CD4-positive, alpha-beta T cell (primary cell): Measurements from ENCODE around the gene SERPINA12. TPM values are rescaled to one million over a fixed set of nuclear protein-coding genes. Genes with fewer than 3 reads are reported as not detected.

ENCODE experiments used
- ATAC-seq: fragments of 200-7000 bp; cut with Tn5 transposase; one replicate; pipeline ENCODE4 v1.10.0; 2022; ENCODE audit warnings: mild to moderate bottlenecking; ENCODE audit not compliant: poor library complexity
- CTCF ChIA-PET: fragments of 350-600 bp; sonication (Branson Sonifier 250); formaldehyde crosslinking; loops from one replicate; lab custom pipeline; 2021; ENCODE audit warnings: antibody characterized with exemption, inconsistent platforms; lab: Charles Lee
- POLR2A ChIA-PET: fragments of 350-600 bp; sonication (Branson Sonifier 250); formaldehyde crosslinking; loops from one replicate; lab custom pipeline; 2021; ENCODE audit warnings: antibody characterized with exemption, inconsistent platforms; lab: Charles Lee
- DNase-seq, 14 experiments: peaks; one replicate each; pipeline ENCODE4 v3.0.0-alpha.2; 2013 to 2020; ENCODE audit warnings: mixed read lengths in 2 of 14
- H3K27ac ChIP-seq, 2 donors: one replicate each; pipeline versions ENCODE4 v1.5.1 to v1.7.0; 2013; ENCODE audit warnings: low read length in 2 of 2, low read depth in 1 of 2, mild to moderate bottlenecking in 1 of 2
- H3K27me3 ChIP-seq, 2 experiments: 1 replicate in 1 of 2; 2 replicates in 1 of 2; pipeline versions ENCODE4 v1.6.1 to v1.7.0; 2013; ENCODE audit warnings: low read length in 2 of 2, control low read depth in 1 of 2, mild to moderate bottlenecking in 1 of 2, moderate library complexity in 1 of 2; ENCODE audit not compliant: insufficient read depth in 2 of 2, control insufficient read depth in 1 of 2
- H3K36me3 ChIP-seq: one replicate; pipeline ENCODE4 v1.6.1; 2013; ENCODE audit warnings: low read length, control low read depth; ENCODE audit not compliant: insufficient read depth
- H3K4me1 ChIP-seq: one replicate; pipeline ENCODE4 v1.6.1; 2013; ENCODE audit warnings: low read length, control low read depth; ENCODE audit not compliant: insufficient read depth
- H3K4me3 ChIP-seq: one replicate; pipeline ENCODE4 v1.5.1; 2013; ENCODE audit warnings: mild to moderate bottlenecking, low read length, moderate library complexity
- H3K9me3 ChIP-seq, 2 experiments: 1 replicate in 1 of 2; 2 replicates in 1 of 2; pipeline versions ENCODE4 v1.6.1 to v1.7.0; 2013; ENCODE audit warnings: low read length in 2 of 2, mild to moderate bottlenecking in 2 of 2, control low read depth in 1 of 2, moderate library complexity in 1 of 2; ENCODE audit not compliant: control insufficient read depth in 1 of 2, insufficient read depth in 1 of 2
- H3K27ac Mint-ChIP-seq: one replicate; pipeline ENCODE4 v1.8.0; 2020; ENCODE audit warnings: mixed read lengths
- H3K27me3 Mint-ChIP-seq: one replicate; pipeline ENCODE4 v1.8.0; 2021; ENCODE audit warnings: mixed read lengths
- H3K36me3 Mint-ChIP-seq: one replicate; pipeline ENCODE4 v1.8.0; 2021; ENCODE audit warnings: low read depth, mixed read lengths
- H3K4me1 Mint-ChIP-seq: one replicate; pipeline ENCODE4 v1.8.0; 2021; ENCODE audit warnings: low read depth, mixed read lengths
- H3K4me3 Mint-ChIP-seq: one replicate; pipeline ENCODE4 v1.8.0; 2020; ENCODE audit warnings: mild to moderate bottlenecking, mixed read lengths
- H3K9me3 Mint-ChIP-seq: one replicate; pipeline ENCODE4 v1.8.0; 2020; ENCODE audit warnings: mixed read lengths
- CTCF ChIP-seq: fragments of 200-600 bp; IDR thresholded peaks from one replicate; pipeline ENCODE4 v1.8.0; 2022; ENCODE audit warnings: antibody characterized with exemption, mild to moderate bottlenecking
- intact Hi-C, 2 experiments: fragments of 100-400 bp; cut with DNase I in 1 of 2; cut with micrococcal nuclease in 1 of 2; formaldehyde crosslinking; loops; one replicate each; pipeline versions ENCODE4 v1.15.1 to v1.9.0; 2023 to 2025; cut with DNase I, micrococcal nuclease
- total RNA-seq, 174 experiments: library from RNA in 2 of 174; stranded (reverse) in 2 of 174; gene quantifications; one replicate each; pipeline ENCODE4 v1.2.3 and lab custom pipeline; 2021 to 2026

SERPINA12 gene
- total RNA-seq, 2 experiments from 2014 or later: not detected

GRCh38 chr14:94458558-94459205 lies 50.6 kb downstream of the SERPINA12 start:
- DNase-seq: no peak

GRCh38 chr14:94458096-94458495 lies 51.2 kb downstream of the SERPINA12 start:
- DNase-seq (no peak), ATAC-seq (no peak)
- H3K9me3 Mint-ChIP-seq: peaks cover 13% of the 10 kb centered on the region
- Histone ChIP-seq H3K9me3 (peaks cover 0 to 7% of the 10 kb centered on the region in 2 experiments), H3K4me1 (no peaks in the 10 kb centered on the region), H3K27me3 (peaks cover 0 to 8% of the 10 kb centered on the region in 2 experiments), H3K4me3 (no peak overlapping the region), H3K36me3 (no peaks in the 10 kb centered on the region), H3K27ac (no peak overlapping the region)
- H3K4me3 Mint-ChIP-seq: no peak overlapping the region
- H3K36me3 Mint-ChIP-seq: no peaks in the 10 kb centered on the region
- no peak for TF ChIP-seq CTCF
- POLR2A ChIA-PET: no interaction called here
- H3K27ac Mint-ChIP-seq: no peak overlapping the region
- H3K4me1 Mint-ChIP-seq: no peaks in the 10 kb centered on the region
- peaks cover 42% of the 10 kb centered on the region for H3K27me3 Mint-ChIP-seq
- CTCF ChIA-PET: no interaction called here
- intact Hi-C loops: no loop called here

More at GRCh38 chr14:94458558-94459205, 50.6 kb downstream of the SERPINA12 start:
- H3K27ac ChIP-seq: no peak overlapping the region
- peaks cover 36% of the 10 kb centered on the region for H3K27me3 Mint-ChIP-seq
- no peaks in the 10 kb centered on the region for H3K36me3 ChIP-seq
- H3K9me3 Mint-ChIP-seq: peaks cover 12% of the 10 kb centered on the region
- ATAC-seq: no peak
- ChIA-PET POLR2A (no interaction called here), CTCF (no interaction called here)
- H3K4me1 Mint-ChIP-seq: no peaks in the 10 kb centered on the region
- peaks cover 0 to 7% of the 10 kb centered on the region in 2 experiments for H3K9me3 ChIP-seq
- intact Hi-C loops: no loop called here
- H3K27ac Mint-ChIP-seq: no peak overlapping the region
- H3K27me3 ChIP-seq: peaks cover 0 to 8% of the 10 kb centered on the region in 2 experiments
- H3K4me3 Mint-ChIP-seq: no peak overlapping the region
- H3K36me3 Mint-ChIP-seq: no peaks in the 10 kb centered on the region
- no peak for TF ChIP-seq CTCF
- no peak overlapping the region for H3K4me3 ChIP-seq
- H3K4me1 ChIP-seq: no peaks in the 10 kb centered on the region

GRCh38 chr14:94455928-94456327 lies 53.3 kb downstream of the SERPINA12 start:
- Histone ChIP-seq H3K9me3 (no peaks in the 10 kb centered on the region), H3K36me3 (no peaks in the 10 kb centered on the region), H3K27me3 (peaks cover 0 to 2% of the 10 kb centered on the region in 2 experiments), H3K4me1 (no peaks in the 10 kb centered on the region), H3K4me3 (no peak overlapping the region), H3K27ac (no peak overlapping the region)
- POLR2A ChIA-PET: no interaction called here
- no peak for TF ChIP-seq CTCF
- Mint-ChIP-seq H3K4me3 (no peak overlapping the region), H3K4me1 (no peaks in the 10 kb centered on the region), H3K27me3 (peaks cover 41% of the 10 kb centered on the region), H3K9me3 (peaks cover 13% of the 10 kb centered on the region), H3K27ac (no peak overlapping the region), H3K36me3 (no peaks in the 10 kb centered on the region)
- ATAC-seq (no peak), DNase-seq (no peak)
- intact Hi-C loops: no loop called here
- CTCF ChIA-PET: no interaction called here
